OCI-LY7 (cell line): ENCODE results near the gene PRICKLE2.

ENCODE experiments used
- CTCF ChIP-seq: fragments of 200-600 bp; sonication (generic); conservative IDR thresholded peaks from 2 replicates; pipeline ENCODE4 v1.5.1; 2014; ENCODE audit warnings: mild to moderate bottlenecking, antibody characterized with exemption, low read length, moderate library complexity, mixed read lengths
- EZH2phosphoT487 ChIP-seq: fragments of 200-600 bp; sonication (generic); IDR thresholded peaks from 2 replicates; pipeline ENCODE4 v1.6.1; 2018; ENCODE audit warnings: low read depth, borderline replicate concordance, mild to moderate bottlenecking, mixed run types, antibody characterized with exemption, low read length, moderate library complexity, mixed read lengths

- TF ChIP-seq CTCF, result no peak
- TF ChIP-seq EZH2phosphoT487, result no peak
Measured at GRCh38 chr3:64215103-64215502, 10.2 kb downstream of the PRICKLE2 start.
